Keratinocyte (primary cell): ENCODE data around the gene HERC5.

ENCODE experiments used
- EZH2 ChIP-seq: IDR thresholded peaks from one replicate; pipeline ENCODE4 v1.6.1; 2012; ENCODE audit warnings: inconsistent platforms, mild to moderate bottlenecking, low read length, moderate library complexity
- TF ChIP-seq, protein P1 (sequence below), 3 experiments: IDR thresholded peaks in 1 of 3; conservative IDR thresholded peaks in 1 of 3; optimal IDR thresholded peaks in 1 of 3; 2 replicates in 2 of 3; 3 replicates in 1 of 3; pipeline versions ENCODE3 to v1.5.1; 2011; ENCODE audit warnings: low read length in 3 of 3, mild to moderate bottlenecking in 3 of 3, moderate library complexity in 2 of 3, control low read depth in 1 of 3, inconsistent platforms in 1 of 3; ENCODE audit not compliant: insufficient read depth in 2 of 3; ENCODE audit errors: extremely low read depth in 1 of 3

DNA sequence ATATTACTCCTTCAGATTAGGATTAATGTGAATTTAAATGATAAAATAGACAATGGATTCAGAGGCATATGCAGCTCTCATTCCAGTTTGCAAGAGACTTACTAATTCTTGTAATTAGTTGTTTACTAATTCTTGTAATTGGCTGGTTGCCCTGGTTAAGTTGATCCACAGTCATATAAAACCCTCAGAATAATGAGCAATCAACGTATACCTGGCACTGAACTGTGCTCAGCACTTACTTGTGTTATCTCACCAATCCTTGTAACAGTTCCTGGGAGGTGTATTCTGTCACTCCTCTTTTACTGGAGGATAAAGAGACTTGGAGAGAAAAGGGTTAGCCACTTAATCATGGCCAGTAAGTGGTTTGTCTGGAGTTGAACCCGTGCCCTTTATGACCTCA is 10.5 kb downstream of the HERC5 start:
- TF ChIP-seq, protein P1, sequence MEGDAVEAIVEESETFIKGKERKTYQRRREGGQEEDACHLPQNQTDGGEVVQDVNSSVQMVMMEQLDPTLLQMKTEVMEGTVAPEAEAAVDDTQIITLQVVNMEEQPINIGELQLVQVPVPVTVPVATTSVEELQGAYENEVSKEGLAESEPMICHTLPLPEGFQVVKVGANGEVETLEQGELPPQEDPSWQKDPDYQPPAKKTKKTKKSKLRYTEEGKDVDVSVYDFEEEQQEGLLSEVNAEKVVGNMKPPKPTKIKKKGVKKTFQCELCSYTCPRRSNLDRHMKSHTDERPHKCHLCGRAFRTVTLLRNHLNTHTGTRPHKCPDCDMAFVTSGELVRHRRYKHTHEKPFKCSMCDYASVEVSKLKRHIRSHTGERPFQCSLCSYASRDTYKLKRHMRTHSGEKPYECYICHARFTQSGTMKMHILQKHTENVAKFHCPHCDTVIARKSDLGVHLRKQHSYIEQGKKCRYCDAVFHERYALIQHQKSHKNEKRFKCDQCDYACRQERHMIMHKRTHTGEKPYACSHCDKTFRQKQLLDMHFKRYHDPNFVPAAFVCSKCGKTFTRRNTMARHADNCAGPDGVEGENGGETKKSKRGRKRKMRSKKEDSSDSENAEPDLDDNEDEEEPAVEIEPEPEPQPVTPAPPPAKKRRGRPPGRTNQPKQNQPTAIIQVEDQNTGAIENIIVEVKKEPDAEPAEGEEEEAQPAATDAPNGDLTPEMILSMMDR (optimal IDR thresholded peaks at IDR 0.05 in 1 of 3, IDR thresholded peaks at IDR 0.05 in 1 of 3, conservative IDR thresholded peaks at IDR 0.05 in 1 of 3; ENCODE audit: extremely low read depth in 1 of 3, insufficient read depth in 2 of 3, low read length in 3 of 3) = no peak
- no peak for TF ChIP-seq EZH2
